Left ventricle myocardium inferior (tissue), 1 donor: ENCODE measurements around the gene PIAS1. TPM values are rescaled to one million over a fixed set of nuclear protein-coding genes. Genes with fewer than 3 reads are reported as not detected.

ENCODE experiments used
- DNase-seq: peaks from one replicate; pipeline ENCODE4 v3.0.0-alpha.2; 2020
- H3K27ac ChIP-seq: fragments of 200-600 bp; replicated peaks from 2 replicates; pipeline ENCODE4 v1.8.0; 2021
- H3K27me3 ChIP-seq: fragments of 200-600 bp; 2 replicates; pipeline ENCODE4 v1.8.0; 2021; ENCODE audit warnings: low read depth
- H3K36me3 ChIP-seq: fragments of 200-600 bp; 2 replicates; pipeline ENCODE4 v1.8.0; 2021
- H3K4me1 ChIP-seq: fragments of 200-600 bp; 2 replicates; pipeline ENCODE4 v1.8.0; 2021
- H3K4me3 ChIP-seq: fragments of 200-600 bp; 2 replicates; pipeline ENCODE4 v1.8.0; 2021; ENCODE audit warnings: mild to moderate bottlenecking, moderate library complexity
- H3K9me3 ChIP-seq: fragments of 200-600 bp; replicated peaks from 2 replicates; pipeline ENCODE4 v1.8.0; 2021
- CTCF ChIP-seq: fragments of 200-600 bp; IDR thresholded peaks from 2 replicates; pipeline ENCODE4 v1.8.0; 2021; ENCODE audit warnings: antibody characterized with exemption, mild to moderate bottlenecking, borderline replicate concordance
- intact Hi-C: fragments of 100-400 bp; cut with micrococcal nuclease; formaldehyde crosslinking; loops from one replicate; pipeline ENCODE4 v1.11.0; 2022
- total RNA-seq: library from RNA; stranded (reverse); fragmentation: NEBNext Ultra II Directional; extraction: Animal tissue kit (Norgen Biotek cat#: 25700); gene quantifications from one replicate; pipeline ENCODE4 v1.2.1, GENCODE V29; 2021
- donor health status: DM: no; HTN: yes; CAD: no; lungs with severe emphysema.

Gene PIAS1
- total RNA-seq, 1 donor from 2014 or later = 29.9 TPM

GRCh38 chr15:68137096-68137495 is 83.0 kb downstream of the PIAS1 start:
- H3K36me3 ChIP-seq = peaks cover 5% of the 10 kb centered on the region
- no peak for TF ChIP-seq CTCF
- no peak for DNase-seq
- H3K9me3 ChIP-seq = no peaks in the 10 kb centered on the region
- no peak overlapping the region for H3K4me3 ChIP-seq
- no peaks in the 10 kb centered on the region for H3K27me3 ChIP-seq
- peaks cover 23% of the 10 kb centered on the region for H3K4me1 ChIP-seq
- intact Hi-C loops = no loop called here
- no peak overlapping the region for H3K27ac ChIP-seq

- Histone ChIP-seq H3K27ac (no peak overlapping the region), H3K4me1 (peaks cover 17% of the 10 kb centered on the region), H3K36me3 (peaks cover 29% of the 10 kb centered on the region), H3K4me3 (no peak overlapping the region), H3K27me3 (no peaks in the 10 kb centered on the region), H3K9me3 (no peaks in the 10 kb centered on the region)
- intact Hi-C loops = no loop called here
- DNase-seq = no peak
- TF ChIP-seq CTCF = no peak
These were observed 89.0 kb downstream of the PIAS1 start for GRCh38 chr15:68143129-68143528.

- Histone ChIP-seq H3K9me3 (no peaks in the 10 kb centered on the region), H3K27ac (no peak overlapping the region), H3K4me1 (peaks cover 17% of the 10 kb centered on the region), H3K27me3 (no peaks in the 10 kb centered on the region), H3K4me3 (no peak overlapping the region), H3K36me3 (peaks cover 27% of the 10 kb centered on the region)
- DNase-seq = no peak
- TF ChIP-seq CTCF = no peak
- intact Hi-C loops = no loop called here
These were observed 89.7 kb downstream of the PIAS1 start for GRCh38 chr15:68143785-68144184.

- no peak for DNase-seq
- Histone ChIP-seq H3K27me3 (no peaks in the 10 kb centered on the region), H3K9me3 (no peaks in the 10 kb centered on the region), H3K27ac (no peak overlapping the region), H3K4me3 (no peak overlapping the region), H3K36me3 (peaks cover 23% of the 10 kb centered on the region), H3K4me1 (peaks cover 17% of the 10 kb centered on the region)
- no peak for TF ChIP-seq CTCF
- intact Hi-C loops = no loop called here
These were observed 91.6 kb downstream of the PIAS1 start for GRCh38 chr15:68145706-68146105.

- no peak overlapping the region for H3K4me3 ChIP-seq
- no peaks in the 10 kb centered on the region for H3K4me1 ChIP-seq
- DNase-seq = no peak
- peaks cover 23% of the 10 kb centered on the region for H3K36me3 ChIP-seq
- no peaks in the 10 kb centered on the region for H3K9me3 ChIP-seq
- no peak for TF ChIP-seq CTCF
- intact Hi-C loops = no loop called here
- H3K27me3 ChIP-seq = no peaks in the 10 kb centered on the region
- H3K27ac ChIP-seq = no peak overlapping the region
These were observed 93.9 kb downstream of the PIAS1 start for GRCh38 chr15:68148039-68148438.

- H3K9me3 ChIP-seq = no peaks in the 10 kb centered on the region
- no peak overlapping the region for H3K4me3 ChIP-seq
- TF ChIP-seq CTCF = no peak
- intact Hi-C loops = no loop called here
- H3K27me3 ChIP-seq = no peaks in the 10 kb centered on the region
- peaks cover 29% of the 10 kb centered on the region for H3K36me3 ChIP-seq
- no peak for DNase-seq
- H3K4me1 ChIP-seq = no peaks in the 10 kb centered on the region
- H3K27ac ChIP-seq = no peak overlapping the region
These were observed 94.9 kb downstream of the PIAS1 start for GRCh38 chr15:68149059-68149458.
